Measurements from ENCODE around the gene ATRX. TPM values are rescaled to one million over a fixed set of nuclear protein-coding genes. Genes with fewer than 3 reads are reported as not detected.
"Not testable (repeated sequence)": the region's sequence is repeated elsewhere in the genome, so short reads cannot be mapped to it uniquely, and the experiment has no call there.

ATRX gene
- total RNA-seq, 1 experiment from 2014 or later: 53.7 TPM

GRCh38 chrX:77766212-77766611, 19.8 kb downstream of the ATRX start:
- not testable (repeated sequence) for H3K4me3 ChIP-seq; H3K9me3 ChIP-seq (replicated peaks); H3K27ac ChIP-seq; H3K4me1 ChIP-seq (replicated peaks); H3K36me3 ChIP-seq; DNase-seq (ENCODE audit: low read depth in 1 of 2, low spot score in 2 of 2); H3K27me3 ChIP-seq (replicated peaks)

GRCh38 chrX:77755561-77755960, 30.5 kb downstream of the ATRX start:
- no peak for DNase-seq (ENCODE audit: low read depth in 1 of 2, low spot score in 2 of 2)
- Histone ChIP-seq H3K27ac (no peak overlapping the region), H3K4me3 (no peak overlapping the region), H3K36me3 (peaks cover 2% of the 10 kb centered on the region; the same call in 1 of the 2 replicates), H3K4me1 (replicated peaks) (no peaks in the 10 kb centered on the region), H3K9me3 (replicated peaks) (no peaks in the 10 kb centered on the region), H3K27me3 (replicated peaks) (no peaks in the 10 kb centered on the region)

- H3K27me3 ChIP-seq (replicated peaks); DNase-seq (ENCODE audit: low read depth in 1 of 2, low spot score in 2 of 2); H3K36me3 ChIP-seq; H3K27ac ChIP-seq; H3K4me1 ChIP-seq (replicated peaks); H3K9me3 ChIP-seq (replicated peaks); H3K4me3 ChIP-seq: not testable (repeated sequence)
These were observed 32.1 kb downstream of the ATRX start for GRCh38 chrX:77753942-77754341.

GRCh38 chrX:77749695-77750094, 36.3 kb downstream of the ATRX start:
- DNase-seq (ENCODE audit: low read depth in 1 of 2, low spot score in 2 of 2): peak; percentile 55 to 81
- Histone ChIP-seq H3K4me3 (no peak overlapping the region), H3K36me3 (no peaks in the 10 kb centered on the region), H3K27me3 (replicated peaks) (no peaks in the 10 kb centered on the region), H3K4me1 (replicated peaks) (peaks cover 4% of the 10 kb centered on the region; the same call in 1 of the 2 replicates), H3K27ac (0 out of 2 replicates have a peak overlapping the region, but pooled peaks have one; percentile 21), H3K9me3 (replicated peaks) (no peaks in the 10 kb centered on the region)

GRCh38 chrX:77743720-77744119, 42.3 kb downstream of the ATRX start:
- H3K27ac ChIP-seq: no peak overlapping the region
- H3K27me3 ChIP-seq (replicated peaks): no peaks in the 10 kb centered on the region
- no peaks in the 10 kb centered on the region; the same call in 1 of the 2 replicates for H3K4me1 ChIP-seq (replicated peaks)
- no peak overlapping the region for H3K4me3 ChIP-seq
- no peaks in the 10 kb centered on the region for H3K9me3 ChIP-seq (replicated peaks)
- peak; percentile 2 to 40 for DNase-seq (ENCODE audit: low read depth in 1 of 2, low spot score in 2 of 2)
- no peaks in the 10 kb centered on the region for H3K36me3 ChIP-seq

- Histone ChIP-seq H3K36me3 (no peaks in the 10 kb centered on the region), H3K27ac (no peak overlapping the region), H3K9me3 (replicated peaks) (no peaks in the 10 kb centered on the region), H3K27me3 (replicated peaks) (no peaks in the 10 kb centered on the region), H3K4me3 (no peak overlapping the region), H3K4me1 (replicated peaks) (no peaks in the 10 kb centered on the region; the same call in 1 of the 2 replicates)
- DNase-seq (ENCODE audit: low read depth in 1 of 2, low spot score in 2 of 2): no peak
These were observed 43.1 kb downstream of the ATRX start for GRCh38 chrX:77742788-77743476.

GRCh38 chrX:77740376-77740905, 45.6 kb downstream of the ATRX start:
- H3K9me3 ChIP-seq (replicated peaks): no peaks in the 10 kb centered on the region
- H3K27me3 ChIP-seq (replicated peaks): no peaks in the 10 kb centered on the region
- H3K27ac ChIP-seq: no peak overlapping the region
- H3K36me3 ChIP-seq: no peaks in the 10 kb centered on the region
- H3K4me1 ChIP-seq (replicated peaks): no peaks in the 10 kb centered on the region; the same call in 1 of the 2 replicates
- DNase-seq (ENCODE audit: low read depth in 1 of 2, low spot score in 2 of 2): no peak
- no peak overlapping the region for H3K4me3 ChIP-seq

- Histone ChIP-seq H3K4me1 (replicated peaks) (no peaks in the 10 kb centered on the region), H3K9me3 (replicated peaks) (no peaks in the 10 kb centered on the region), H3K27me3 (replicated peaks) (no peaks in the 10 kb centered on the region), H3K4me3 (no peak overlapping the region), H3K27ac (no peak overlapping the region), H3K36me3 (no peaks in the 10 kb centered on the region)
- no peak for DNase-seq (ENCODE audit: low read depth in 1 of 2, low spot score in 2 of 2)
These were observed 52.7 kb downstream of the ATRX start for GRCh38 chrX:77733342-77733741.

- H3K4me1 ChIP-seq (replicated peaks): no peaks in the 10 kb centered on the region
- H3K9me3 ChIP-seq (replicated peaks): no peaks in the 10 kb centered on the region
- no peak for DNase-seq (ENCODE audit: low read depth in 1 of 2, low spot score in 2 of 2)
- H3K36me3 ChIP-seq: no peaks in the 10 kb centered on the region
- H3K27me3 ChIP-seq (replicated peaks): no peaks in the 10 kb centered on the region
- no peak overlapping the region for H3K27ac ChIP-seq
- H3K4me3 ChIP-seq: no peak overlapping the region
These were observed 54.1 kb downstream of the ATRX start for GRCh38 chrX:77731821-77732419.

GRCh38 chrX:77726095-77726494, 59.9 kb downstream of the ATRX start:
- H3K27me3 ChIP-seq (replicated peaks); H3K27ac ChIP-seq; H3K9me3 ChIP-seq (replicated peaks); H3K36me3 ChIP-seq; H3K4me1 ChIP-seq (replicated peaks); H3K4me3 ChIP-seq; DNase-seq (ENCODE audit: low read depth in 1 of 2, low spot score in 2 of 2): not testable (repeated sequence)

- Histone ChIP-seq H3K27me3 (replicated peaks) (no peaks in the 10 kb centered on the region), H3K36me3 (no peaks in the 10 kb centered on the region), H3K27ac (no peak overlapping the region), H3K9me3 (replicated peaks) (no peaks in the 10 kb centered on the region), H3K4me1 (replicated peaks) (no peaks in the 10 kb centered on the region), H3K4me3 (no peak overlapping the region)
- no peak for DNase-seq (ENCODE audit: low read depth in 1 of 2, low spot score in 2 of 2)
These were observed 62.3 kb downstream of the ATRX start for GRCh38 chrX:77723681-77724080.

- Histone ChIP-seq H3K36me3 (no peaks in the 10 kb centered on the region), H3K27ac (no peak overlapping the region), H3K9me3 (replicated peaks) (no peaks in the 10 kb centered on the region), H3K4me3 (no peak overlapping the region), H3K27me3 (replicated peaks) (no peaks in the 10 kb centered on the region), H3K4me1 (replicated peaks) (no peaks in the 10 kb centered on the region)
- no peak for DNase-seq (ENCODE audit: low read depth in 1 of 2, low spot score in 2 of 2)
These were observed 66.6 kb downstream of the ATRX start for GRCh38 chrX:77719388-77719787.

- Histone ChIP-seq H3K4me3 (no peak overlapping the region), H3K4me1 (replicated peaks) (no peaks in the 10 kb centered on the region), H3K27me3 (replicated peaks) (no peaks in the 10 kb centered on the region), H3K27ac (no peak overlapping the region), H3K36me3 (no peaks in the 10 kb centered on the region), H3K9me3 (replicated peaks) (no peaks in the 10 kb centered on the region)
- DNase-seq (ENCODE audit: low read depth in 1 of 2, low spot score in 2 of 2): no peak
These were observed 81.1 kb downstream of the ATRX start for GRCh38 chrX:77704881-77705280.

GRCh38 chrX:77698242-77698641, 87.8 kb downstream of the ATRX start:
- Histone ChIP-seq H3K27me3 (replicated peaks) (no peaks in the 10 kb centered on the region), H3K36me3 (peaks cover 8% of the 10 kb centered on the region), H3K9me3 (replicated peaks) (no peaks in the 10 kb centered on the region), H3K27ac (no peak overlapping the region), H3K4me3 (no peak overlapping the region), H3K4me1 (replicated peaks) (no peaks in the 10 kb centered on the region)
- no peak for DNase-seq (ENCODE audit: low read depth in 1 of 2, low spot score in 2 of 2)

All from SJSA1 (cell line).